A549 (cell line): ENCODE measurements around the gene SLC2A6.

Experiments
- POLR2A ChIP-seq: IDR thresholded peaks from 2 replicates; pipeline ENCODE4 v1.6.1; 2012; ENCODE audit warnings: mild to moderate bottlenecking, low read length
- TF ChIP-seq, protein P1 (sequence below): IDR thresholded peaks from 2 replicates; pipeline ENCODE4 v1.6.1; 2012
- TF ChIP-seq, protein P2 (sequence below): fragments of >200 bp; sonication (Bioruptor Twin); formaldehyde crosslinking; IDR thresholded peaks from 3 replicates; pipeline ENCODE4 v1.5.1; 2016

DNA sequence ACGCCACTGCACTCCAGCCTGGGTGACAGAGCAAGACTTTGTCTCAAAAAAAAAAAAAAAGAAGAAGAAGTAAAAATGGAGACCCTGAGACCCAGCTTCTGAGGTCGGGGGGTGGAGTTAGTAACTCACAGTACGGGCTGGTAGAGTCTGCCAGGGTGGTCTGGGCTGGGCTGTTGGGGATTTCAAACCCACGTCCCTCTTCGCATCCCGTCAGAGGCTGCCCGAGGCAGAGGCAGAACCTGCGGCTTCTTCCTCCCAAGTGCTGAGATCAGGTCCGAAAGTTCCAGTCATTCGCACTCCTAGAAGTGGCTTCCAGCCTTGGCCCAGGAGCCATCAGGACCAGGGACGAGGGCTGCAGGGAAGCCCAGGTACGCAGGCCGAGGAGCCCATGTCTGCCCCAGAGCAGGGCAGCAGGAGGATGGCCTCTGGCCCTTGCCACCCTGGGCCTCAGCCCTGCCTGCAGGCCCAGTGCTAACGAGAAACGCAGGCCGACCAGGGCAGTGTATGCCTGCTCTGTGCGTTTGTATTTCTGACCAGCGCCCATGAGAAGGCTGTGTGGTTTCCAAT lies 9.9 kb upstream of the SLC2A6 start:
- TF ChIP-seq, protein P1, sequence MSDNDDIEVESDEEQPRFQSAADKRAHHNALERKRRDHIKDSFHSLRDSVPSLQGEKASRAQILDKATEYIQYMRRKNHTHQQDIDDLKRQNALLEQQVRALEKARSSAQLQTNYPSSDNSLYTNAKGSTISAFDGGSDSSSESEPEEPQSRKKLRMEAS, result no peak
- no peak for TF ChIP-seq POLR2A
- TF ChIP-seq, protein P2, sequence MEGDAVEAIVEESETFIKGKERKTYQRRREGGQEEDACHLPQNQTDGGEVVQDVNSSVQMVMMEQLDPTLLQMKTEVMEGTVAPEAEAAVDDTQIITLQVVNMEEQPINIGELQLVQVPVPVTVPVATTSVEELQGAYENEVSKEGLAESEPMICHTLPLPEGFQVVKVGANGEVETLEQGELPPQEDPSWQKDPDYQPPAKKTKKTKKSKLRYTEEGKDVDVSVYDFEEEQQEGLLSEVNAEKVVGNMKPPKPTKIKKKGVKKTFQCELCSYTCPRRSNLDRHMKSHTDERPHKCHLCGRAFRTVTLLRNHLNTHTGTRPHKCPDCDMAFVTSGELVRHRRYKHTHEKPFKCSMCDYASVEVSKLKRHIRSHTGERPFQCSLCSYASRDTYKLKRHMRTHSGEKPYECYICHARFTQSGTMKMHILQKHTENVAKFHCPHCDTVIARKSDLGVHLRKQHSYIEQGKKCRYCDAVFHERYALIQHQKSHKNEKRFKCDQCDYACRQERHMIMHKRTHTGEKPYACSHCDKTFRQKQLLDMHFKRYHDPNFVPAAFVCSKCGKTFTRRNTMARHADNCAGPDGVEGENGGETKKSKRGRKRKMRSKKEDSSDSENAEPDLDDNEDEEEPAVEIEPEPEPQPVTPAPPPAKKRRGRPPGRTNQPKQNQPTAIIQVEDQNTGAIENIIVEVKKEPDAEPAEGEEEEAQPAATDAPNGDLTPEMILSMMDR, result no peak
